HG03066 (cell line): ENCODE results near the gene GNAL.
A peak's percentile ranks its signal among the peaks of the same experiment; 100 is the strongest.
"Not testable (repeated sequence)": the region's sequence is repeated elsewhere in the genome, so short reads cannot be mapped to it uniquely, and the experiment has no call there.

Source experiments
- ATAC-seq: cut with Tn5 transposase; IDR thresholded peaks from one replicate; pipeline ENCODE4 v1.9.1; 2021; ENCODE audit warnings: low read depth; ENCODE audit not compliant: unreplicated experiment

Gene GNAL

GRCh38 chr18:11891737-11892136, 202.7 kb downstream of the GNAL start:
- ATAC-seq = no peak

GRCh38 chr18:11892438-11892837, 203.4 kb downstream of the GNAL start:
- not testable (repeated sequence) for ATAC-seq

GRCh38 chr18:11897781-11898180, 208.7 kb downstream of the GNAL start:
- no peak for ATAC-seq

- ATAC-seq = no peak
Measured at GRCh38 chr18:11899063-11899462, 210.0 kb downstream of the GNAL start.

GRCh38 chr18:11901826-11902438, 212.9 kb downstream of the GNAL start:
- no peak for ATAC-seq

GRCh38 chr18:11902522-11903292, 213.6 kb downstream of the GNAL start:
- ATAC-seq = no peak

- no peak for ATAC-seq
Measured at GRCh38 chr18:11905613-11906012, 216.5 kb downstream of the GNAL start.

- no peak for ATAC-seq
Measured at GRCh38 chr18:11906176-11906575, 217.1 kb downstream of the GNAL start.

- ATAC-seq = no peak
Measured at GRCh38 chr18:11906926-11907874, 218.1 kb downstream of the GNAL start.

- ATAC-seq = peak; percentile 81
Measured at GRCh38 chr18:11908182-11909060, 219.4 kb downstream of the GNAL start, which contains the start of gene MPPE1. TSS of gene MPPE1 (minus strand) at chr18:11908317. CDS start at chr18:11897264, 11,053 bp downstream.

- no peak for ATAC-seq
Measured at GRCh38 chr18:11909061-11909455, 220.0 kb downstream of the GNAL start.

- no peak for ATAC-seq
Measured at GRCh38 chr18:11909591-11910026, 220.5 kb downstream of the GNAL start.

GRCh38 chr18:11916880-11917279, 227.8 kb downstream of the GNAL start:
- not testable (repeated sequence) for ATAC-seq

GRCh38 chr18:11919522-11919921, 230.5 kb downstream of the GNAL start:
- not testable (repeated sequence) for ATAC-seq

- no peak for ATAC-seq
Measured at GRCh38 chr18:11923450-11923849, 234.4 kb downstream of the GNAL start.

GRCh38 chr18:11925800-11926481, 236.9 kb downstream of the GNAL start:
- ATAC-seq = no peak

- ATAC-seq = no peak
Measured at GRCh38 chr18:11927497-11927896, 238.4 kb downstream of the GNAL start.

- ATAC-seq = no peak
Measured at GRCh38 chr18:11932393-11932792, 243.3 kb downstream of the GNAL start.
